OCI-LY7 (cell line): ENCODE results near the gene FBXL15. TPM values are rescaled to one million over a fixed set of nuclear protein-coding genes. Genes with fewer than 3 reads are reported as not detected.

ENCODE experiments used
- BruUV-seq: library from RNA; stranded (reverse); fragments of 400-500 nt; replicated peaks from 2 replicates; lab custom pipeline; 2021; lab: Mats Ljungman, UMichigan
- CTCF ChIA-PET: fragments of 300-600 bp; sonication (Branson Sonifier 250); formaldehyde crosslinking; loops from one replicate; lab custom pipeline; 2022; ENCODE audit warnings: antibody characterized with exemption; ENCODE audit not compliant: unreplicated experiment; lab: Charles Lee
- POLR2A ChIA-PET: fragments of 300-600 bp; sonication (Branson Sonifier 250); formaldehyde crosslinking; loops from one replicate; lab custom pipeline; 2022; ENCODE audit warnings: antibody characterized with exemption; lab: Charles Lee
- DNase-seq: peaks from one replicate; pipeline ENCODE4 v3.0.0-alpha.2; 2015; ENCODE audit warnings: low spot score
- H2AFZ ChIP-seq: fragments of 200-600 bp; sonication (generic), shearing (Covaris generic); 2 replicates; pipeline ENCODE4 v1.6.1; 2014; ENCODE audit warnings: mild to moderate bottlenecking, antibody characterized with exemption, low read length, moderate library complexity
- H3K27ac ChIP-seq: fragments of 200-600 bp; sonication (generic); 2 replicates; pipeline ENCODE4 v1.5.1; 2014; ENCODE audit warnings: mixed run types, low read depth, mild to moderate bottlenecking, moderate library complexity, low read length, inconsistent platforms; ENCODE audit not compliant: poor library complexity, severe bottlenecking
- H3K36me3 ChIP-seq: fragments of 200-600 bp; sonication (generic); 2 replicates; pipeline ENCODE4 v1.6.1; 2014; ENCODE audit warnings: mild to moderate bottlenecking, antibody characterized with exemption, low read length, moderate library complexity, mixed read lengths; ENCODE audit not compliant: insufficient read depth
- H3K4me1 ChIP-seq: fragments of 200-600 bp; sonication (generic); 2 replicates; pipeline ENCODE4 v1.5.1; 2014; ENCODE audit warnings: mild to moderate bottlenecking, low read length; ENCODE audit not compliant: insufficient read depth, poor library complexity, severe bottlenecking
- H3K4me2 ChIP-seq: fragments of 200-600 bp; sonication (generic); 2 replicates; pipeline ENCODE4 v1.6.1; 2014; ENCODE audit warnings: mild to moderate bottlenecking, low read length
- H3K4me3 ChIP-seq: fragments of 200-600 bp; sonication (generic); 2 replicates; pipeline ENCODE4 v1.5.1; 2014; ENCODE audit warnings: mild to moderate bottlenecking, low read depth, low read length; ENCODE audit not compliant: poor library complexity, severe bottlenecking
- H3K79me2 ChIP-seq: fragments of 200-600 bp; sonication (generic); 2 replicates; pipeline ENCODE4 v1.6.1; 2016; ENCODE audit warnings: low read depth, mild to moderate bottlenecking, low read length, moderate library complexity, mixed read lengths; ENCODE audit not compliant: insufficient read depth
- H3K9me2 ChIP-seq: fragments of 200-600 bp; sonication (generic); 2 replicates; pipeline ENCODE4 v1.6.1; 2016; ENCODE audit warnings: mild to moderate bottlenecking, low read length, mixed read lengths; ENCODE audit not compliant: insufficient read depth
- H3K9me3 ChIP-seq: fragments of 200-600 bp; sonication (generic); 2 replicates; pipeline ENCODE4 v1.6.1; 2014; ENCODE audit warnings: mild to moderate bottlenecking, mixed run types, low read length, mixed read lengths
- H4K20me1 ChIP-seq: fragments of 200-600 bp; sonication (generic); 2 replicates; pipeline ENCODE4 v1.6.1; 2014; ENCODE audit warnings: mild to moderate bottlenecking, antibody characterized with exemption, low read length, moderate library complexity, mixed read lengths; ENCODE audit not compliant: insufficient read depth
- CTCF ChIP-seq: fragments of 200-600 bp; sonication (generic); conservative IDR thresholded peaks from 2 replicates; pipeline ENCODE4 v1.5.1; 2014; ENCODE audit warnings: mild to moderate bottlenecking, antibody characterized with exemption, low read length, moderate library complexity, mixed read lengths
- EZH2phosphoT487 ChIP-seq: fragments of 200-600 bp; sonication (generic); IDR thresholded peaks from 2 replicates; pipeline ENCODE4 v1.6.1; 2018; ENCODE audit warnings: low read depth, borderline replicate concordance, mild to moderate bottlenecking, mixed run types, antibody characterized with exemption, low read length, moderate library complexity, mixed read lengths
- intact Hi-C: fragments of 100-400 bp; cut with micrococcal nuclease; formaldehyde crosslinking; loops from one replicate; pipeline ENCODE4 v1.10.0; 2022; ENCODE audit not compliant: unreplicated experiment
- total RNA-seq, 2 experiments: library from RNA; depleted of rRNA in 1 of 2; stranded (reverse); fragments of >200 nt in 1 of 2; shearing (Covaris generic) in 1 of 2; gene quantifications; 2 replicates each; pipeline ENCODE4 v1.2.3, GENCODE V29; 2014 to 2022

FBXL15 gene
- total RNA-seq, 2 experiments from 2014 or later, result 13.3 to 18.2 TPM

DNA sequence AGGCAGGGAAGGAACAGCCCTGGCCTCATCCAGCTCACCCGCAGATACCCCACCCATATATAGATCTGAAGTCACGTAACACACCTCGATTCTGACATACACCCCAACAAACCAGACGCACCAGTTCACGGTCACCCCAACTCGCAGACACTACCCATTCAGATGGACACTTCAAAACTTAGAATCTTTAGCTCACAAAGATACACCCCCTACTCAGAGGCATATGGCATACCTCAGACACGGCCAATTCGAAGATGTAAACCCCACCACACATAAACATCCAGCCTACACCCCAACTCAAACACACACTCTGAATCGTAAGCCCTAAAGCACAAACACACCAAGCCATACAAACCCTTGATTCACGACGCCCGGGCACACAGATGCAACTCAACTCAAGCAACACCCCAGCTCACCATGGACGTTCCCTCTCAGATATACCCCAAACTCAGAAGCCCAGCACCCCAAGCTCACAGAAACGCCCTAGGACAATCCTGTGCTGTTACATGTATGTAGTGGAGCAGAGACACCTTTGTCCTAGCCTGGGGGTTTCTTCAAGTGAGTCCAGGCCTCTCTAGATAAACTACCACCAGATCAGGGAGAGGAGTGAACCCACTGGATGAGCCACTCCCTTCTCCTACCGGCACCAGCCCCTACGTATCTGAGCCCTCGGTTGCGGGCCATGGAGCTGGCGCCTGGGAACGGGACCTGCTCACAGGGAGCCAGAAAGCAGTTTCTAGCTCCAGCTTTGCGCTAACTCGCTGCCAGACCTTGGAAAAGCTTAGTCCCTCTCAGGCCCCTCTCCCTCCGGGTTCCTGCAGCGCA is 10.8 kb upstream of the FBXL15 start:
- no peaks in the 10 kb centered on the region for H3K9me2 ChIP-seq
- ChIA-PET CTCF (no interaction called here), POLR2A (no interaction called here)
- BruUV-seq, result no TSS peak
- intact Hi-C loops, result no loop called here
- DNase-seq, result no peak
- no peak overlapping the region for H3K4me3 ChIP-seq
- no peak for TF ChIP-seq CTCF
- TF ChIP-seq EZH2phosphoT487, result no peak
- H3K9me3 ChIP-seq, result no peaks in the 10 kb centered on the region
- H4K20me1 ChIP-seq, result peaks cover 5% of the 10 kb centered on the region; the same call in 1 of the 2 replicates
- no peaks in the 10 kb centered on the region for H3K36me3 ChIP-seq
- H3K27ac ChIP-seq, result no peak overlapping the region
- H2AFZ ChIP-seq, result no peak overlapping the region
- no peak overlapping the region for H3K4me2 ChIP-seq
- H3K79me2 ChIP-seq, result no peaks in the 10 kb centered on the region
- H3K4me1 ChIP-seq, result peaks cover 15% of the 10 kb centered on the region

DNA sequence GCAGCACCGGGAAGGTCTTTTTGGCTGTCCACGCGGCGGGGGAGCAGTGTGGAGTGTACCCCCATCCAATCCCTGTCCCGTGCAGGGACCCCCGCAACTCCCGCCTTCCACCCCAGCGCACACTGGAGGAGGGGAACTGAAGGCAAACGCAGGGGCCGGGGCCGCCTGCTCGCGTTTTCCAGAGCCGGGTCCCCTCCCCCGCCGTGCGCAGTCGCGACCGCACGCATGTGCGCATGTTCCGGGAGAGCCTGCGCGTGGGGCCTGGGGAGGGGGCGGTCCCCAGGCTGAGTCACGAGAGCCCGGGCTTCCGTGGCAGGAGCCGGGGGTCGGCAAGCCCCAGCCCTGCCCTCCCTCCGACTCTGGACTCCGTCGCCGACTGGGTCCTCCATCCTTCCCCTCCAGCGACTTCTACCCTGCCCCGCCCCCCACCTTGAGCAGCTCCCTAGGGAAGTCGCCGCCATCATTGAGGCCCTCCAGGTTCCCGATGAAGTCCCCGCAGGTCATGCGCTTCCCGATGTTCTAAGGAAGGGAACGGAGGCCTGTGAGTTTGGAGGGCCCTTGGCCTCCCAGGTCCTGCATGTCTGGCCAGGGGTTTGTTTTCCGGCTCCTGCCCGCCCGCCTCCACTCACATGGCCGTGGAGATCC is 10.1 kb upstream of the FBXL15 start:
- H3K4me1 ChIP-seq, result peaks cover 15% of the 10 kb centered on the region
- TF ChIP-seq EZH2phosphoT487, result no peak
- no peak for TF ChIP-seq CTCF
- intact Hi-C loops, result no loop called here
- ChIA-PET CTCF (no interaction called here), POLR2A (no interaction called here)
- peaks cover 5% of the 10 kb centered on the region; the same call in 1 of the 2 replicates for H4K20me1 ChIP-seq
- no peaks in the 10 kb centered on the region for H3K36me3 ChIP-seq
- H3K4me2 ChIP-seq, result no peak overlapping the region
- BruUV-seq, result no TSS peak
- no peaks in the 10 kb centered on the region for H3K9me3 ChIP-seq
- H3K27ac ChIP-seq, result no peak overlapping the region
- H3K79me2 ChIP-seq, result no peaks in the 10 kb centered on the region
- H3K4me3 ChIP-seq, result no peak overlapping the region
- no peak overlapping the region for H2AFZ ChIP-seq
- DNase-seq, result no peak
- H3K9me2 ChIP-seq, result no peaks in the 10 kb centered on the region
